Stomach (tissue), 9 donors: ENCODE results near the gene CLEC7A. TPM values are rescaled to one million over a fixed set of nuclear protein-coding genes. Genes with fewer than 3 reads are reported as not detected.

Source experiments
- DNase-seq, 2 donors: peaks; one replicate each; pipeline versions ENCODE4 v3.0.0 to v3.0.0-alpha.2; 2013 to 2019
- H3K27ac ChIP-seq, 5 donors: fragments of 200-600 bp in 4 of 5; sonication (generic) in 4 of 5; one replicate each; pipeline ENCODE4 v1.5.1; 2013 to 2019; ENCODE audit warnings: mild to moderate bottlenecking in 1 of 5, moderate library complexity in 1 of 5
- H3K27me3 ChIP-seq, 3 donors: fragments of 200-600 bp; sonication (generic); one replicate each; pipeline ENCODE4 v1.5.1; 2017 to 2019; ENCODE audit warnings: mixed run types in 1 of 3
- H3K36me3 ChIP-seq, 4 donors: fragments of 200-600 bp; sonication (generic); 1 replicate in 3 of 4; 2 replicates in 1 of 4; pipeline ENCODE4 v1.5.1; 2016 to 2019
- H3K4me1 ChIP-seq, 4 donors: fragments of 200-600 bp; sonication (generic); one replicate each; pipeline ENCODE4 v1.5.1; 2016 to 2019
- H3K4me3 ChIP-seq, 4 donors: fragments of 200-600 bp; sonication (generic) in 3 of 4; one replicate each; pipeline ENCODE4 v1.5.1; 2016 to 2019; ENCODE audit warnings: mild to moderate bottlenecking in 1 of 4
- H3K9me3 ChIP-seq, 4 donors: fragments of 200-600 bp; sonication (generic); one replicate each; pipeline ENCODE4 v1.5.1; 2016 to 2019
- EP300 ChIP-seq: sonication (generic); formaldehyde crosslinking; IDR thresholded peaks from one replicate; pipeline ENCODE4 v1.6.1; 2017; ENCODE audit warnings: antibody characterized with exemption
- POLR2A ChIP-seq, 4 donors: fragments of 450-650 bp; IDR thresholded peaks; one replicate each; pipeline ENCODE4 v1.6.1; 2016; ENCODE audit warnings: antibody characterized with exemption in 4 of 4, control low read depth in 2 of 4, mild to moderate bottlenecking in 1 of 4, moderate library complexity in 1 of 4
- POLR2AphosphoS5 ChIP-seq, 3 donors: sonication (generic); formaldehyde crosslinking; IDR thresholded peaks; one replicate each; pipeline ENCODE4 v1.6.1; 2016; ENCODE audit warnings: antibody characterized with exemption in 3 of 3
- WGBS, 5 donors: extraction: QIAGEN DNeasy Blood & Tissue Kit in 3 of 5; methylation state at CpG; one replicate each; pipeline versions ENCODE4 v1.1.5 to v1.1.7; 2013 to 2018; 5-methylcytosine and 5-hydroxymethylcytosine counted together
- intact Hi-C: fragments of 100-400 bp; cut with DNase I; formaldehyde crosslinking; loops from one replicate; pipeline ENCODE4 v1.15.1; 2023; ENCODE audit warnings: low total_unique reads
- polyA plus RNA-seq, 3 donors: library from polyadenylated mRNA; stranded (reverse); fragments of 200-250 nt; gene quantifications; one replicate each; pipeline ENCODE4 v1.2.3, GENCODE V29; 2013
- total RNA-seq, 5 donors: library from RNA; depleted of rRNA; stranded (reverse); fragments of >200 nt; gene quantifications; one replicate each; pipeline versions ENCODE4 v1.1.0 to v1.2.3, GENCODE V29; 2014 to 2016
- TF ChIP-seq, protein P1 (sequence below), 7 experiments: fragments of 450-650 bp in 4 of 7; fragments of 200-600 bp in 3 of 7; sonication (generic) in 3 of 7; IDR thresholded peaks; one replicate each; pipeline ENCODE4 v1.5.1; 2016 to 2019; ENCODE audit warnings: antibody characterized with exemption in 7 of 7, control low read depth in 2 of 7, mild to moderate bottlenecking in 1 of 7
- donor health status: healthy with polysubstance abuse.
- donor health status: Bipolar disorder and iron deficiency.
- donor health status: healthy.

The CLEC7A gene
- total and polyA plus RNA-seq, 8 donors = 0.87 to 20.1 (median 4.2) TPM; not detected in 1

DNA sequence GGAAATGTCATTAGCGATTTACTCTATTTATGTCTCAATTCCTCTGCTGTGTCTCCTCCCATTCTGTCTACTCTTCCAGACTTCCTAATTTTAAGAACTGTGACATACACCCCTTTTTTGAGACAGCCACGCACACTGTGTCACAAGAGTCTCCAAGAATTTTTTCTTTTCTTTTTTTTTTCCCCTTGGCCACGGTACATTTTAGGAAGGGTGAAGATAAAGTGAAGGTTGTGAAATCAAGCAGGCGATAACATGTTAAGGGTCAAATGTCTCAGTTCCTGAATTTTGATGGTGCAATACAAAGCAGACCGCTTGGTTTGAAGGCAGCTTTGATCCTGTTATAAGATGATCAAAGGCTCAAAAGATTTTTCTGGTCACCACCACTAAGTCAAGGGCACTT lies 37.6 kb upstream of the CLEC7A start:
- intact Hi-C loops = no loop called here
- no peak for DNase-seq
- WGBS, 5 donors = 51 to 60% (median 55%) methylated on average over 5 of the region's 5 CpGs

DNA sequence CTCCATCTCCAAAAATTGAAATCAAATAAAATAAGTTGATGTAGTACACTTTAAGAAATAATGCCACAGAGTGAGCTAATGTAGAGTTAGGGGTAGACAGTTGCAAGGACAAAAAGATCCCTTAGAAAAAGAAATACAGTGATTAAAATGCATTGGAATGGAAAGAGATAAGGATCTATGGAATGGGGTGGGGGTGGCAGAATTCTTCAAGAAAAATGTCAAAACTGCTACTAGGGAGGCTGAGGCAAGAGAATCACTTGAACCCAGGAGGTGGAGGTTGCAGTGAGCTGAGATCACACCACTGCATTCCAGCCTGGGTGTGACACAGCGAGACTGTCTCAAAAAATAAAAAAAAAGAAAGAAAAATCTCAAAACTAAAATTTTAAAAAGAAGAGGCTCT lies 35.4 kb upstream of the CLEC7A start:
- Histone ChIP-seq H3K36me3 (no peaks in the 10 kb centered on the region), H3K4me1 (peaks cover 0 to 11% (median 3%) of the 10 kb centered on the region in 4 donors), H3K9me3 (no peaks in the 10 kb centered on the region), H3K4me3 (no peak overlapping the region), H3K27ac (no peak overlapping the region), H3K27me3 (no peaks in the 10 kb centered on the region)
- WGBS, 5 donors = 0 to 50% (median 0%) methylated on average over 1 of the region's 1 CpG
- TF ChIP-seq EP300 = no peak
- no peak for TF ChIP-seq POLR2A (IDR thresholded peaks at IDR 0.05)
- TF ChIP-seq, protein P1, sequence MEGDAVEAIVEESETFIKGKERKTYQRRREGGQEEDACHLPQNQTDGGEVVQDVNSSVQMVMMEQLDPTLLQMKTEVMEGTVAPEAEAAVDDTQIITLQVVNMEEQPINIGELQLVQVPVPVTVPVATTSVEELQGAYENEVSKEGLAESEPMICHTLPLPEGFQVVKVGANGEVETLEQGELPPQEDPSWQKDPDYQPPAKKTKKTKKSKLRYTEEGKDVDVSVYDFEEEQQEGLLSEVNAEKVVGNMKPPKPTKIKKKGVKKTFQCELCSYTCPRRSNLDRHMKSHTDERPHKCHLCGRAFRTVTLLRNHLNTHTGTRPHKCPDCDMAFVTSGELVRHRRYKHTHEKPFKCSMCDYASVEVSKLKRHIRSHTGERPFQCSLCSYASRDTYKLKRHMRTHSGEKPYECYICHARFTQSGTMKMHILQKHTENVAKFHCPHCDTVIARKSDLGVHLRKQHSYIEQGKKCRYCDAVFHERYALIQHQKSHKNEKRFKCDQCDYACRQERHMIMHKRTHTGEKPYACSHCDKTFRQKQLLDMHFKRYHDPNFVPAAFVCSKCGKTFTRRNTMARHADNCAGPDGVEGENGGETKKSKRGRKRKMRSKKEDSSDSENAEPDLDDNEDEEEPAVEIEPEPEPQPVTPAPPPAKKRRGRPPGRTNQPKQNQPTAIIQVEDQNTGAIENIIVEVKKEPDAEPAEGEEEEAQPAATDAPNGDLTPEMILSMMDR (IDR thresholded peaks at IDR 0.05) = no peak
- TF ChIP-seq POLR2AphosphoS5 (IDR thresholded peaks at IDR 0.05) = no peak
- intact Hi-C loops = no loop called here
- DNase-seq = no peak

More for the DNA sequence above, 37.6 kb upstream of the CLEC7A start:
- Histone ChIP-seq H3K27ac (peak overlapping the region in 4 of 5 donors; percentile 15 to 54 (median 27)), H3K27me3 (no peaks in the 10 kb centered on the region), H3K36me3 (no peaks in the 10 kb centered on the region), H3K4me1 (peaks cover 0 to 3% (median 0%) of the 10 kb centered on the region in 4 donors), H3K9me3 (no peaks in the 10 kb centered on the region), H3K4me3 (no peak overlapping the region)
- TF ChIP-seq, protein P1 (IDR thresholded peaks at IDR 0.05) = no peak
- TF ChIP-seq EP300 (no peak), POLR2AphosphoS5 (IDR thresholded peaks at IDR 0.05) (no peak), POLR2A (IDR thresholded peaks at IDR 0.05) (no peak)

DNA sequence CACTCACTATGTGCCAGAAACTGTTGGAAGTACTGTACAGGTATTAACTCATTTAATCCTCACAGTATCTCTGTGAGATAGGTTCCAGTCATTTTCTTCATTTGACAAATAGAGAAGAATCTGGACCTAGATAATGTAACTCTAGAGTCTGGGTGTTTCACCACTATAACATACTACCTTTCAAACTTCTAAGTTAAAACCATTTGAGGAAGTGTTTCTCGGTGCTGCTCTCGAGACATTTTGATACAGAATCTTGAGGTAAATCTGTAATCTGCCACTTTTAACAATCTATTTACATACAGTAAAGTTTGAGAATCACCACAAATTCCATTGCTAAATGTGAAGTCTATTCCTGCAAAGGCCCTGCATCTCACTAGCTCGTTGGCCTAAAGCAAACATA lies 33.1 kb upstream of the CLEC7A start:
- no peak for DNase-seq
- Histone ChIP-seq H3K36me3 (no peaks in the 10 kb centered on the region), H3K27me3 (no peaks in the 10 kb centered on the region), H3K4me1 (peaks cover 0 to 14% (median 4%) of the 10 kb centered on the region in 4 donors), H3K27ac (no peak overlapping the region), H3K4me3 (no peak overlapping the region), H3K9me3 (no peaks in the 10 kb centered on the region)
- 45 to 62% (median 51%) methylated on average over 3 of the region's 3 CpGs for WGBS, 5 donors
- intact Hi-C loops = no loop called here
- TF ChIP-seq POLR2A (IDR thresholded peaks at IDR 0.05) (no peak), POLR2AphosphoS5 (IDR thresholded peaks at IDR 0.05) (no peak), EP300 (no peak)
- TF ChIP-seq, protein P1 (IDR thresholded peaks at IDR 0.05) = no peak

DNA sequence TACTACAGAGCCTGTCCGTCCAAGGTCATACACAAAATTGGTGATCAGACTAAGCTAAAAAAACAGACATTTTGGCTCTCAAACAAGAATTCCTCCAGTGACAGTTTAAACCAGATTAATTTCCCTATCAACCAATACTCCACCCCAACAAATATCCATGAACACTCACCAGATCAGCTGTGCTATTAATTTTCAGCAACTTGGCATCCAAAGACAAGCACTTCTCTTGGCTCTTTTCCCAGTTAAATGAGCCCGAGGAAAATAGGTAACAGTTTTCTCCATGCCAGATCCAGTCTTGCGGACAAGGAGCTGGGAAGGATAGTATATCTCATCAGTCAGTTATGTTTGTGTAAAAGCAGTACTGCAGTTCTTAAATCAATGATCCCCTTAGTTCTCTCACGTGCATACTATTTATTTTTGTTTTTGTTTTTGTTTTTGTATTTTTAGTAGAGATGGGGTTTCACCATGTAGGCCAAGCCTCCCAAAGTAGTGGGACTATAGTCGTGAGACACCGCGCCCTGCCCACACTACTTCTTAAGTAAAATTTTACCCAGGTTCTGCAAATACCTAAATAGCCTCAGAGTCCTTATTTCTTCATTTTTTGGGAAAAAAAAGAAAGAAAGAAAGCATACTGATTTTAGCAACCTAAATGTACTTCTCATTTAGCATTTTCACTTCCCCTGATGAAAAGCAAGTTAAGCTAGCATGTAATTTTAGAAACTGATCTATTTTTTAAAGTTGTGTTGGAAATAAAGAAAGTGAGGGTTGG lies 30.8 kb upstream of the CLEC7A start:
- TF ChIP-seq POLR2AphosphoS5 (IDR thresholded peaks at IDR 0.05) = no peak
- TF ChIP-seq POLR2A (IDR thresholded peaks at IDR 0.05) = no peak
- TF ChIP-seq, protein P1 (IDR thresholded peaks at IDR 0.05) = no peak
- TF ChIP-seq EP300 = no peak
- Histone ChIP-seq H3K27me3 (no peaks in the 10 kb centered on the region), H3K36me3 (no peaks in the 10 kb centered on the region), H3K4me3 (no peak overlapping the region), H3K27ac (peak overlapping the region in 2 of 5 donors; percentile 27 to 29), H3K9me3 (no peaks in the 10 kb centered on the region), H3K4me1 (peaks cover 0 to 11% (median 4%) of the 10 kb centered on the region in 4 donors)
- intact Hi-C loops = no loop called here
- WGBS, 5 donors = 57 to 71% (median 64%) methylated on average over 7 of the region's 7 CpGs
- peak in 1 of 2 donors; percentile 17 for DNase-seq
